Parathyroid adenoma (tissue), 2 donors: ENCODE results near the gene KDM4B.
"Not testable (repeated sequence)": the region's sequence is repeated elsewhere in the genome, so short reads cannot be mapped to it uniquely, and the experiment has no call there.

Source experiments
- H2AFZ ChIP-seq: fragments of 300-600 bp; sonication (generic); one replicate; pipeline ENCODE4 v1.7.0; 2017; ENCODE audit warnings: antibody characterized with exemption, mild to moderate bottlenecking
- H3K27ac ChIP-seq: fragments of 300-600 bp; sonication (generic); one replicate; pipeline ENCODE4 v1.7.0; 2017
- H3K27me3 ChIP-seq: fragments of 300-600 bp; sonication (generic); one replicate; pipeline ENCODE4 v1.7.0; 2017; ENCODE audit warnings: low read length; ENCODE audit not compliant: control insufficient read depth, insufficient read depth
- H3K36me3 ChIP-seq: fragments of 300-600 bp; sonication (generic); one replicate; pipeline ENCODE4 v1.7.0; 2017; ENCODE audit warnings: low read length; ENCODE audit not compliant: control insufficient read depth, insufficient read depth
- H3K4me1 ChIP-seq: fragments of 300-600 bp; sonication (generic); one replicate; pipeline ENCODE4 v1.7.0; 2017; ENCODE audit warnings: control low read depth
- H3K4me2 ChIP-seq: fragments of 300-600 bp; sonication (generic); one replicate; pipeline ENCODE4 v1.7.0; 2017; ENCODE audit warnings: low read length
- H3K4me3 ChIP-seq: fragments of 300-600 bp; sonication (generic); one replicate; pipeline ENCODE4 v1.7.0; 2017; ENCODE audit warnings: low read depth, low read length
- H3K79me2 ChIP-seq: fragments of 300-600 bp; sonication (generic); one replicate; pipeline ENCODE4 v1.7.0; 2017; ENCODE audit warnings: control low read depth
- H3K9ac ChIP-seq: fragments of 300-600 bp; sonication (generic); one replicate; pipeline ENCODE4 v1.7.0; 2017; ENCODE audit warnings: mild to moderate bottlenecking
- H3K9me3 ChIP-seq: fragments of 300-600 bp; sonication (generic); one replicate; pipeline ENCODE4 v1.7.0; 2017; ENCODE audit warnings: low read length; ENCODE audit not compliant: control insufficient read depth
- TF ChIP-seq, protein P1 (sequence below): fragments of 300-600 bp; sonication (generic); IDR thresholded peaks from one replicate; pipeline ENCODE4 v1.7.0; 2017; ENCODE audit warnings: antibody characterized with exemption, mild to moderate bottlenecking
- donor health status: primary hyperparathyroidism.

The KDM4B gene

DNA sequence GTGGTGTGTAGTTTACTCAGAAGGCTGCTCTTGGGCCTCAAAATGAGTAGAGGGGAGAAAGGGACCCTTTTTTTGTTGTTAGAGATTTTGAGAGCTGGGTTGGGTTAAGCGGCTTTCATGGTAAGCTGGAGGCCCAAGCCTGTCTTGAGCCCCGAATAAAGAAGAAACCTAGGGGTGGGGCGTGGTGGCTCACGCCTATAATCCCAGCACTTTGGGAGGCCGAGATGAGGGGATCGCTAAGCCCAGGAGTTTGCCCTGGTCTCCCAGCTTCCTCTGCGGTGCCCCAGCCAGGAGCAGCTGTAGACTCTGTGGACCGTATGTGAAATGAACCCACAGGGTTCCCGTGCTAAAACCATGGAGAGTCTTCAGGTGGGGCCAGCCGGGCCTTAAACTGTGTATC lies 56.1 kb downstream of the KDM4B start:
- Histone ChIP-seq H3K9ac (no peak overlapping the region), H3K36me3 (no peaks in the 10 kb centered on the region), H3K79me2 (peaks cover 40% of the 10 kb centered on the region), H3K4me3 (no peak overlapping the region), H3K9me3 (no peaks in the 10 kb centered on the region), H3K4me2 (no peak overlapping the region), H3K27me3 (no peaks in the 10 kb centered on the region), H3K4me1 (no peaks in the 10 kb centered on the region), H2AFZ (no peak overlapping the region), H3K27ac (no peak overlapping the region)
- TF ChIP-seq, protein P1, sequence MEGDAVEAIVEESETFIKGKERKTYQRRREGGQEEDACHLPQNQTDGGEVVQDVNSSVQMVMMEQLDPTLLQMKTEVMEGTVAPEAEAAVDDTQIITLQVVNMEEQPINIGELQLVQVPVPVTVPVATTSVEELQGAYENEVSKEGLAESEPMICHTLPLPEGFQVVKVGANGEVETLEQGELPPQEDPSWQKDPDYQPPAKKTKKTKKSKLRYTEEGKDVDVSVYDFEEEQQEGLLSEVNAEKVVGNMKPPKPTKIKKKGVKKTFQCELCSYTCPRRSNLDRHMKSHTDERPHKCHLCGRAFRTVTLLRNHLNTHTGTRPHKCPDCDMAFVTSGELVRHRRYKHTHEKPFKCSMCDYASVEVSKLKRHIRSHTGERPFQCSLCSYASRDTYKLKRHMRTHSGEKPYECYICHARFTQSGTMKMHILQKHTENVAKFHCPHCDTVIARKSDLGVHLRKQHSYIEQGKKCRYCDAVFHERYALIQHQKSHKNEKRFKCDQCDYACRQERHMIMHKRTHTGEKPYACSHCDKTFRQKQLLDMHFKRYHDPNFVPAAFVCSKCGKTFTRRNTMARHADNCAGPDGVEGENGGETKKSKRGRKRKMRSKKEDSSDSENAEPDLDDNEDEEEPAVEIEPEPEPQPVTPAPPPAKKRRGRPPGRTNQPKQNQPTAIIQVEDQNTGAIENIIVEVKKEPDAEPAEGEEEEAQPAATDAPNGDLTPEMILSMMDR, result no peak

DNA sequence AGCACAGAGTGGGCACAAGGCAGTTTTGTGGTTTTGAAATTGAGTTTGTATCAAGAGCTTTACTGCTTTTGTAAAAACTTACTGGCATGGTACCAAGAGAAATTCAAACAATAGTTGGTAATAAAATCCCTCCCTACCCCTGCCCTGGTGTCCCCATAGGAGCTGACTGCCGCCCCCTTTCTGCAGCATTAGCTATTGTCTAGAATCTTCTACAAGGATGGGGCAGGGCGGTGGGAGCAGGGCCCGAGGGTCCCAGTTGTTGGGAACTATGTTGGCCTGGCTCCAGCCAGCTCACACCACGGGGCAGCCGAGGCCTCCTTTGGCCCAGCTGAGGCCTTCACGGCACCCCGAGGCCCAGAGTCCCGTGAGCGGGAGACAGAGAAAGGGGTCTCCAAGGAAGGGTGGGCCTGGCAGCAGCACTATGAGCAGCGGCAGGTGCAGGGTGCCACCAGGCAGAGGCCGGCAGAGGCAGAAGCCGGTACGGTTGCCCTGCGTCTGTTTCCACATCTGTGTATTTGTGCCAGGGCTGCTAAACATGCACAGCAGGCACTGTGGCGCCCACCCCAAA lies 57.9 kb downstream of the KDM4B start:
- H3K27me3 ChIP-seq, result no peaks in the 10 kb centered on the region
- H3K4me1 ChIP-seq, result peaks cover 3% of the 10 kb centered on the region
- no peak overlapping the region for H3K4me3 ChIP-seq
- H2AFZ ChIP-seq, result no peak overlapping the region
- no peak overlapping the region for H3K4me2 ChIP-seq
- no peak overlapping the region for H3K9ac ChIP-seq
- H3K9me3 ChIP-seq, result no peaks in the 10 kb centered on the region
- H3K36me3 ChIP-seq, result no peaks in the 10 kb centered on the region
- TF ChIP-seq, protein P1, result no peak
- H3K27ac ChIP-seq, result no peak overlapping the region
- H3K79me2 ChIP-seq, result peaks cover 37% of the 10 kb centered on the region

DNA sequence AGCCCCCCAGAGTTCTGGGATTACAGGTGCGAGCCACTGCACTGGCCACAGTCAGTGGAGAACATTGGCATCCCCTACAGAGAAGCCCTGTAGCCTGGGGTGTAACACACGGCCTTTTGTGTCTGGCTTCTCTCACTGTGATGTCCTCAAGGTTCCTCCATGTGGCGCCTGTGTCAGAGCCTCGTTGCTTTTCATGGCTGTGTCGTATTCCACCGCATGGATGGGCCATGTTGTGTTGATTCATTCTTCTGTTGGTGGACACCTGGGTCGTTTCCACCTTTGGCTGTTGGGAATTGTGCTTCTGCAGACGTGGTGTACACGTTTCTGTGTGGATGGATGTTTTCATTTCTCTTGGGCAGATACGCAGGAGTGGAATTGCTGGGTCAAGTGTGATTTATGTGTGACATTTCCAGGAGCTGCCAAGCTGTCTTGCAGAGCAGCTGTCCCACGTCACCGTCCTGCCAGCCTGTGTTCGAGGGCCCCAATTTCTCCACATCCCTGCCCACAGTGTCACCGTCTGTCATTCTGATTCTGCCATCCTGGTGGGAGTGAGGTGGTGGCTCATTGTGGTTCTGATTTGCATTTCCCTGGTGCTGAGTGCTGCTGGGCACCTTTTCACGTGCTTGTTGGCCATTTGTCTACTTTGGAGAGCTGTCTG lies 59.4 kb downstream of the KDM4B start:
- Histone ChIP-seq H3K36me3 (no peaks in the 10 kb centered on the region), H3K4me2 (no peak overlapping the region), H3K27ac (no peak overlapping the region), H3K27me3 (no peaks in the 10 kb centered on the region), H2AFZ (no peak overlapping the region), H3K4me1 (peaks cover 3% of the 10 kb centered on the region), H3K9me3 (no peaks in the 10 kb centered on the region), H3K79me2 (peaks cover 37% of the 10 kb centered on the region), H3K4me3 (no peak overlapping the region), H3K9ac (no peak overlapping the region)
- TF ChIP-seq, protein P1, result no peak

DNA sequence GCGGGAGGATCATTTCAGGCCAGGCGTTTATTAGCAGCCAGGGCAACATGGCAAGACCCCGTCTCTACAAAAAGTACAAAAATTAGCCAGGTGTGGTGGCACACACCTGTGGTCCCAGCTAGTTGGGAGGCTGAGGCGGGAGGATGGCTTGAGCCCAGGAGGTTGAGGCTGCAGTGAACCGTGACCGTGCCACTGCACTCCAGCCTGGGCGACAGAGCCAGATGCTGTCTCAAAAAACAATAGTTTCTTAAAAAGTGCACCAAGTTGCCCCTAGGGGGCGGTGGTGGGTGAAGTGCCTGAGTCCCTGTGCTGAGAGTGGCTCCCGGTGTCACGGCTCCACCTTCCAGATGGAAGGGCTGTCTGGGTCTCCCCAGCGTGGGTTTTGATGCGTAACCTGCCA lies 60.7 kb downstream of the KDM4B start:
- H3K9ac ChIP-seq, H3K4me2 ChIP-seq, H3K27ac ChIP-seq, H3K36me3 ChIP-seq, H3K9me3 ChIP-seq, H2AFZ ChIP-seq, H3K4me1 ChIP-seq, H3K4me3 ChIP-seq, H3K27me3 ChIP-seq: not testable (repeated sequence)
- TF ChIP-seq, protein P1, result peak; percentile 53
- peaks cover 42% of the 10 kb centered on the region for H3K79me2 ChIP-seq
